Measurements from ENCODE around the gene RHOB. TPM values are rescaled to one million over a fixed set of nuclear protein-coding genes. Genes with fewer than 3 reads are reported as not detected.

The RHOB gene
- total RNA-seq, 1 donor, result 161 TPM

GRCh38 chr2:20496942-20497341 lies 50.1 kb downstream of the RHOB start:
- H3K36me3 ChIP-seq (ENCODE audit: insufficient read depth, low read length), result no peaks in the 10 kb centered on the region
- no peaks in the 10 kb centered on the region for H3K9me3 ChIP-seq (ENCODE audit: low read depth, low read length)
- TF ChIP-seq, protein P1, sequence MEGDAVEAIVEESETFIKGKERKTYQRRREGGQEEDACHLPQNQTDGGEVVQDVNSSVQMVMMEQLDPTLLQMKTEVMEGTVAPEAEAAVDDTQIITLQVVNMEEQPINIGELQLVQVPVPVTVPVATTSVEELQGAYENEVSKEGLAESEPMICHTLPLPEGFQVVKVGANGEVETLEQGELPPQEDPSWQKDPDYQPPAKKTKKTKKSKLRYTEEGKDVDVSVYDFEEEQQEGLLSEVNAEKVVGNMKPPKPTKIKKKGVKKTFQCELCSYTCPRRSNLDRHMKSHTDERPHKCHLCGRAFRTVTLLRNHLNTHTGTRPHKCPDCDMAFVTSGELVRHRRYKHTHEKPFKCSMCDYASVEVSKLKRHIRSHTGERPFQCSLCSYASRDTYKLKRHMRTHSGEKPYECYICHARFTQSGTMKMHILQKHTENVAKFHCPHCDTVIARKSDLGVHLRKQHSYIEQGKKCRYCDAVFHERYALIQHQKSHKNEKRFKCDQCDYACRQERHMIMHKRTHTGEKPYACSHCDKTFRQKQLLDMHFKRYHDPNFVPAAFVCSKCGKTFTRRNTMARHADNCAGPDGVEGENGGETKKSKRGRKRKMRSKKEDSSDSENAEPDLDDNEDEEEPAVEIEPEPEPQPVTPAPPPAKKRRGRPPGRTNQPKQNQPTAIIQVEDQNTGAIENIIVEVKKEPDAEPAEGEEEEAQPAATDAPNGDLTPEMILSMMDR (IDR thresholded peaks at IDR 0.05; ENCODE audit: extremely low read depth, low read depth, low read length), result no peak
- H4K20me1 ChIP-seq (ENCODE audit: insufficient read depth, low read length), result no peaks in the 10 kb centered on the region
- no peak for DNase-seq (ENCODE audit: insufficient read length, low spot score, missing footprints)
- H2AFZ ChIP-seq (ENCODE audit: low read length), result no peak overlapping the region
- H3K4me2 ChIP-seq (ENCODE audit: insufficient read depth, low read length), result no peak overlapping the region
- H3K4me1 ChIP-seq (ENCODE audit: insufficient read depth, low read length), result peaks cover 33% of the 10 kb centered on the region
- H3K27me3 ChIP-seq (ENCODE audit: insufficient read depth, low read length), result no peaks in the 10 kb centered on the region
- no peaks in the 10 kb centered on the region for H3K79me2 ChIP-seq (ENCODE audit: insufficient read depth, low read length)
- no peak overlapping the region for H3K27ac ChIP-seq (ENCODE audit: low read depth, low read length)
- no peak overlapping the region for H3K4me3 ChIP-seq (ENCODE audit: insufficient read depth, low read length)

Small RNAs within 50 kb of the gene (small RNA-seq; reads per million reads assigned to genes)
- gene RF00019 (not detected), gene RNA5SP86 (not detected)

Other genes with a start within 250 kb of the RHOB start
- 7.6 and 11.8 TPM in 2 replicates for gene SDC1, start 221.9 kb upstream of the RHOB start, total RNA-seq
- gene PUM2, start 96.2 kb upstream of the RHOB start, total RNA-seq, result 44.2 and 45.2 TPM in 2 replicates
- gene HS1BP3, start 204.0 kb downstream of the RHOB start, total RNA-seq, result 47.4 and 47.8 TPM in 2 replicates
- under 0.01 TPM in 1 of 2 replicates, not detected in the other for gene GDF7, start 220.1 kb downstream of the RHOB start, total RNA-seq